ENCODE measurements around the gene GPR84. TPM values are rescaled to one million over a fixed set of nuclear protein-coding genes. Genes with fewer than 3 reads are reported as not detected.
A peak's percentile ranks its signal among the peaks of the same experiment; 100 is the strongest.

Gene GPR84
- polyA plus RNA-seq, 2 of the 4 experiments (the other 2 are of a cell fraction) = not detected

DNA sequence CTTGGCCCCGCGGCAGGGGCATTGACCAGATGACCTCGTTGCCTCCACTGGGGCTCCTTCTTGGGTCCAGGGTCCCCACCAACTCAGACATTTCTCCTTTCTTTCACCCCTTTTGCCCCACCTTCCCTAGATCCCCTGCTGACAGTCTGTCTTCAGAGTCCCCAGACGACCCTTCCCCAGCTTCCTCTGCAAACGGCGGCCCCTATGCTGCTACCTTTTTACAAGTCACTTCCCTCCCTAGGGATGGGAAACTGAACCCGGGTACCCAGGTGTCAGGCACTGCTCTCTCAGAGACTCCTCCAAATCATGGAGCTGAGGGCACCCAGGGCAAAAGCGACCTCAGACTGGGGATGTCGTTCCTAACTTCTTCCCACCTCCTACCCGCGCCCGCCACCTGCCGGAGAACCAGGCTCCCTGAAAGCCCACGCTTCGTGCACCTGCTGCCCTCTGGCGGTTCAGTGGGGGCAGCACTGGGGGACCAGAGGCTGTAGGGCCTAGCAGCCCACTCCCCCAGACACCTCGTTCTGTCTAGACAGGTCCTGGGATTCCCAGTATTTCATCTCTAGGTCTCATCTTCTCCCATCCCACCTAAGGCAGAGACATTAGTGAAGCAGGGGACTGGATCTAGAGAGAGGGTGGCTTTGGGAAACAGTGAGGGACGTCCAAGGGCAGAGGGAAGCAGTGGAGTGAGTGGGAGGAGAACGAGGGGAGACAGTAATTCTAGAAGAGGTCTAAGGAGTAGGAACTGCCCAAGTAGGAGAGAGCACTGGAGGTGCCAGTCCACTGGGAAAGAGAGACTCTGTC, 15.3 kb upstream of the GPR84 start:
- Histone ChIP-seq H3K9me3 (no peaks in the 10 kb centered on the region), H3K27ac (peak overlapping the region; percentile 81 to 96), H3K4me3 (peak overlapping the region; percentile 61), H3K4me1 (peaks cover 43% of the 10 kb centered on the region), H3K4me2 (peak overlapping the region; percentile 99)
- ATAC-seq (peak; percentile 74 to 91), FAIRE-seq (no peak), DNase-seq (ENCODE audit: low read depth in 1 of 2, low spot score in 1 of 2) (peak; percentile 92 to 96)
- 9% methylated on average over 19 of the region's 19 CpGs for WGBS (ENCODE audit: missing lambda C conversion rate)
- ChIA-PET CTCF (interaction anchor here (0.6 to 11.5 kb wide), 57 partner anchors 8 to 680 kb away, joined by 3 to 224 read pairs (median 6); partner anchors contain the start of genes COPZ1 and GPR84), POLR2A (interaction anchor here (0.9 to 1.1 kb wide), 4 partner anchors 9 to 54 kb away, joined by 3 to 10 read pairs (median 3); partner anchors contain the start of gene COPZ1)
- no peak for TF ChIP-seq ZC3H11A (IDR thresholded peaks at IDR 0.05)
- peak; percentile 93 for TF ChIP-seq SMC3 (IDR thresholded peaks at IDR 0.05)
- TF ChIP-seq RNF2 (IDR thresholded peaks at IDR 0.05; ENCODE audit: borderline replicate concordance, low read depth) = no peak
- 0 out of 2 replicates have a peak, but pooled peaks have one; percentile 15 for TF ChIP-seq RFX5 (IDR thresholded peaks at IDR 0.05)
- no peak for TF ChIP-seq ZFP36 (IDR thresholded peaks at IDR 0.05; ENCODE audit: borderline replicate concordance, partially characterized antibody)
- TF ChIP-seq GATA3 (IDR thresholded peaks at IDR 0.05; ENCODE audit: borderline replicate concordance) = no peak
- no peak for TF ChIP-seq TFCP2L1 (CRISPR knock-in tag; IDR thresholded peaks at IDR 0.05)
- no peak for TF ChIP-seq POLR2AphosphoS2 (conservative IDR thresholded peaks at IDR 0.05; ENCODE audit: low read length)
- TF ChIP-seq, protein P1, sequence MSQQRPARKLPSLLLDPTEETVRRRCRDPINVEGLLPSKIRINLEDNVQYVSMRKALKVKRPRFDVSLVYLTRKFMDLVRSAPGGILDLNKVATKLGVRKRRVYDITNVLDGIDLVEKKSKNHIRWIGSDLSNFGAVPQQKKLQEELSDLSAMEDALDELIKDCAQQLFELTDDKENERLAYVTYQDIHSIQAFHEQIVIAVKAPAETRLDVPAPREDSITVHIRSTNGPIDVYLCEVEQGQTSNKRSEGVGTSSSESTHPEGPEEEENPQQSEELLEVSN (IDR thresholded peaks at IDR 0.05; ENCODE audit: borderline replicate concordance, low read depth) = no peak; the same call in 1 of the 2 replicates
- peak; percentile 94 to 96 for TF ChIP-seq RAD21 (conservative IDR thresholded peaks at IDR 0.05 in 1 of 2, IDR thresholded peaks at IDR 0.05 in 1 of 2)
- TF ChIP-seq, protein P2, sequence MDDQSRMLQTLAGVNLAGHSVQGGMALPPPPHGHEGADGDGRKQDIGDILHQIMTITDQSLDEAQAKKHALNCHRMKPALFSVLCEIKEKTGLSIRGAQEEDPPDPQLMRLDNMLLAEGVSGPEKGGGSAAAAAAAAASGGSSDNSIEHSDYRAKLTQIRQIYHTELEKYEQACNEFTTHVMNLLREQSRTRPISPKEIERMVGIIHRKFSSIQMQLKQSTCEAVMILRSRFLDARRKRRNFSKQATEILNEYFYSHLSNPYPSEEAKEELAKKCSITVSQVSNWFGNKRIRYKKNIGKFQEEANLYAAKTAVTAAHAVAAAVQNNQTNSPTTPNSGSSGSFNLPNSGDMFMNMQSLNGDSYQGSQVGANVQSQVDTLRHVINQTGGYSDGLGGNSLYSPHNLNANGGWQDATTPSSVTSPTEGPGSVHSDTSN (IDR thresholded peaks at IDR 0.05) = no peak
- TF ChIP-seq MAZ (IDR thresholded peaks at IDR 0.05; ENCODE audit: borderline replicate concordance, low read depth, low read length) = peak; percentile 67; the same call in 1 of the 2 replicates
- TF ChIP-seq, protein P3, sequence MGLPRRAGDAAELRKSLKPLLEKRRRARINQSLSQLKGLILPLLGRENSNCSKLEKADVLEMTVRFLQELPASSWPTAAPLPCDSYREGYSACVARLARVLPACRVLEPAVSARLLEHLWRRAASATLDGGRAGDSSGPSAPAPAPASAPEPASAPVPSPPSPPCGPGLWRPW (IDR thresholded peaks at IDR 0.05) = no peak
- TF ChIP-seq, protein P4, sequence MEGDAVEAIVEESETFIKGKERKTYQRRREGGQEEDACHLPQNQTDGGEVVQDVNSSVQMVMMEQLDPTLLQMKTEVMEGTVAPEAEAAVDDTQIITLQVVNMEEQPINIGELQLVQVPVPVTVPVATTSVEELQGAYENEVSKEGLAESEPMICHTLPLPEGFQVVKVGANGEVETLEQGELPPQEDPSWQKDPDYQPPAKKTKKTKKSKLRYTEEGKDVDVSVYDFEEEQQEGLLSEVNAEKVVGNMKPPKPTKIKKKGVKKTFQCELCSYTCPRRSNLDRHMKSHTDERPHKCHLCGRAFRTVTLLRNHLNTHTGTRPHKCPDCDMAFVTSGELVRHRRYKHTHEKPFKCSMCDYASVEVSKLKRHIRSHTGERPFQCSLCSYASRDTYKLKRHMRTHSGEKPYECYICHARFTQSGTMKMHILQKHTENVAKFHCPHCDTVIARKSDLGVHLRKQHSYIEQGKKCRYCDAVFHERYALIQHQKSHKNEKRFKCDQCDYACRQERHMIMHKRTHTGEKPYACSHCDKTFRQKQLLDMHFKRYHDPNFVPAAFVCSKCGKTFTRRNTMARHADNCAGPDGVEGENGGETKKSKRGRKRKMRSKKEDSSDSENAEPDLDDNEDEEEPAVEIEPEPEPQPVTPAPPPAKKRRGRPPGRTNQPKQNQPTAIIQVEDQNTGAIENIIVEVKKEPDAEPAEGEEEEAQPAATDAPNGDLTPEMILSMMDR (IDR thresholded peaks at IDR 0.05) = peak; percentile 100
- TF ChIP-seq, protein P5, sequence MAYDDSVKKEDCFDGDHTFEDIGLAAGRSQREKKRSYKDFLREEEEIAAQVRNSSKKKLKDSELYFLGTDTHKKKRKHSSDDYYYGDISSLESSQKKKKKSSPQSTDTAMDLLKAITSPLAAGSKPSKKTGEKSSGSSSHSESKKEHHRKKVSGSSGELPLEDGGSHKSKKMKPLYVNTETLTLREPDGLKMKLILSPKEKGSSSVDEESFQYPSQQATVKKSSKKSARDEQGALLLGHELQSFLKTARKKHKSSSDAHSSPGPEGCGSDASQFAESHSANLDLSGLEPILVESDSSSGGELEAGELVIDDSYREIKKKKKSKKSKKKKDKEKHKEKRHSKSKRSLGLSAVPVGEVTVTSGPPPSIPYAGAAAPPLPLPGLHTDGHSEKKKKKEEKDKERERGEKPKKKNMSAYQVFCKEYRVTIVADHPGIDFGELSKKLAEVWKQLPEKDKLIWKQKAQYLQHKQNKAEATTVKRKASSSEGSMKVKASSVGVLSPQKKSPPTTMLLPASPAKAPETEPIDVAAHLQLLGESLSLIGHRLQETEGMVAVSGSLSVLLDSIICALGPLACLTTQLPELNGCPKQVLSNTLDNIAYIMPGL (CRISPR knock-in tag; IDR thresholded peaks at IDR 0.05; ENCODE audit: borderline replicate concordance) = no peak
- TF ChIP-seq, protein P6, sequence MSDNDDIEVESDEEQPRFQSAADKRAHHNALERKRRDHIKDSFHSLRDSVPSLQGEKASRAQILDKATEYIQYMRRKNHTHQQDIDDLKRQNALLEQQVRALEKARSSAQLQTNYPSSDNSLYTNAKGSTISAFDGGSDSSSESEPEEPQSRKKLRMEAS (IDR thresholded peaks at IDR 0.05) = peak; percentile 66
- no peak for TF ChIP-seq TP53 (CRISPR knock-in tag; IDR thresholded peaks at IDR 0.05)
- TF ChIP-seq MYC (IDR thresholded peaks at IDR 0.05; ENCODE audit: borderline replicate concordance, low read length) = peak; percentile 62; the same call in 1 of the 2 replicates
- TF ChIP-seq BHLHE40 (IDR thresholded peaks at IDR 0.05; ENCODE audit: low read depth, low read length) = no peak
- no peak for TF ChIP-seq ZNF302 (CRISPR knock-in tag; IDR thresholded peaks at IDR 0.05)
